ENCODE data around the gene FAR2.

DNA sequence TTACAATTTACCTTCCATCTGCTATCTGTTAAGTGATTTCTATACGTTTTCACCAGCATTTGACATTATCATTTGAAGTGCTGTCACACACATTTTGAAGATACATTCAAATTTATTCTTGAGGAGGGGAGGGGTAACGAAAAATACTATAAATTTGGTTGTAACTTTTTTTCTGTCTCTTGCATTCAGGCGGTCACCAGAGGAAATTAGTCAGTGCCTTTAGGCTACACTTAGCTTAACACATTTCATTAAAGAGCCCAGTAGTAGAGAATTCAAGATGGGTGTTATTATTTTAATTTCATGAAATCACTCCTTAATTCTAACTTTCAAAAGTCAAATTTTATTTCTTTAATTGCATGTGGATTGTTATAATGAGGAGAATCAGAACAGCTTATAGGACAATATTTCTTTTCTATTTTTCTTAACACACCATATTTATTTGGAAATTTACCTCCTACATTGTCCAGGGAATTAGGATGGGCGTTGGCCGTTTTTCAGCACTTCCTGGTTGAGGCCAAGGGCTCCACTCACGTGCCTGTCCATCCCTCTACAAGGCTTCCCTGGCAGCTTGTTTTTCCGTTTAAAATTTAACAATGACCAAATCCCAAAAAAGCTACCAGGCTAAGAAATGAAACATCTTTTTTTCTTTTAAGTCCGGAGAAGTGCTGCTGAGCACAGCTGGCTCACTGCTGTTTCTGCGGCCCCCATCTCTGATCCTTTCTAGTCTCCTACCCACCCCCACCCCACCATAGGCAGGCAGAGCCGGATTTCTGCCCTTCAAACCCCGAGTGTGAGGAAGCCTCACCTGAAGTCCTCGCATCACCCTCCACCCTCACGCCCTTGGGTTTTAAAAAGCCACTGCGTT, 1.1 kb upstream of the FAR2 start:
- TF ChIP-seq YY1 (IDR thresholded peaks at IDR 0.05; ENCODE audit: low read depth) = no peak
- no peak for TF ChIP-seq REST (IDR thresholded peaks at IDR 0.05; ENCODE audit: low read depth, low read length)
- no peak for TF ChIP-seq EP300 (IDR thresholded peaks at IDR 0.05; ENCODE audit: borderline replicate concordance in 1 of 2, low read depth in 1 of 2, low read length in 1 of 2)
- TF ChIP-seq CTCF (IDR thresholded peaks at IDR 0.05) = no peak
- TF ChIP-seq NFIC (IDR thresholded peaks at IDR 0.05; ENCODE audit: borderline replicate concordance) = no peak
- TF ChIP-seq, protein P1, sequence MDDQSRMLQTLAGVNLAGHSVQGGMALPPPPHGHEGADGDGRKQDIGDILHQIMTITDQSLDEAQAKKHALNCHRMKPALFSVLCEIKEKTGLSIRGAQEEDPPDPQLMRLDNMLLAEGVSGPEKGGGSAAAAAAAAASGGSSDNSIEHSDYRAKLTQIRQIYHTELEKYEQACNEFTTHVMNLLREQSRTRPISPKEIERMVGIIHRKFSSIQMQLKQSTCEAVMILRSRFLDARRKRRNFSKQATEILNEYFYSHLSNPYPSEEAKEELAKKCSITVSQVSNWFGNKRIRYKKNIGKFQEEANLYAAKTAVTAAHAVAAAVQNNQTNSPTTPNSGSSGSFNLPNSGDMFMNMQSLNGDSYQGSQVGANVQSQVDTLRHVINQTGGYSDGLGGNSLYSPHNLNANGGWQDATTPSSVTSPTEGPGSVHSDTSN (IDR thresholded peaks at IDR 0.05) = no peak
- TF ChIP-seq, protein P2, sequence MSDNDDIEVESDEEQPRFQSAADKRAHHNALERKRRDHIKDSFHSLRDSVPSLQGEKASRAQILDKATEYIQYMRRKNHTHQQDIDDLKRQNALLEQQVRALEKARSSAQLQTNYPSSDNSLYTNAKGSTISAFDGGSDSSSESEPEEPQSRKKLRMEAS (IDR thresholded peaks at IDR 0.05; ENCODE audit: low read depth) = no peak
- no peak for TF ChIP-seq GATA2 (CRISPR knock-in tag; IDR thresholded peaks at IDR 0.05)
- TF ChIP-seq, protein P3, sequence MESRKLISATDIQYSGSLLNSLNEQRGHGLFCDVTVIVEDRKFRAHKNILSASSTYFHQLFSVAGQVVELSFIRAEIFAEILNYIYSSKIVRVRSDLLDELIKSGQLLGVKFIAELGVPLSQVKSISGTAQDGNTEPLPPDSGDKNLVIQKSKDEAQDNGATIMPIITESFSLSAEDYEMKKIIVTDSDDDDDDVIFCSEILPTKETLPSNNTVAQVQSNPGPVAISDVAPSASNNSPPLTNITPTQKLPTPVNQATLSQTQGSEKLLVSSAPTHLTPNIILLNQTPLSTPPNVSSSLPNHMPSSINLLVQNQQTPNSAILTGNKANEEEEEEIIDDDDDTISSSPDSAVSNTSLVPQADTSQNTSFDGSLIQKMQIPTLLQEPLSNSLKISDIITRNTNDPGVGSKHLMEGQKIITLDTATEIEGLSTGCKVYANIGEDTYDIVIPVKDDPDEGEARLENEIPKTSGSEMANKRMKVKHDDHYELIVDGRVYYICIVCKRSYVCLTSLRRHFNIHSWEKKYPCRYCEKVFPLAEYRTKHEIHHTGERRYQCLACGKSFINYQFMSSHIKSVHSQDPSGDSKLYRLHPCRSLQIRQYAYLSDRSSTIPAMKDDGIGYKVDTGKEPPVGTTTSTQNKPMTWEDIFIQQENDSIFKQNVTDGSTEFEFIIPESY (IDR thresholded peaks at IDR 0.05; ENCODE audit: borderline replicate concordance, low read depth) = no peak
- no peak for TF ChIP-seq EZH2phosphoT487 (IDR thresholded peaks at IDR 0.05; ENCODE audit: borderline replicate concordance, low read depth)
- no peak for TF ChIP-seq SMC3 (IDR thresholded peaks at IDR 0.05; ENCODE audit: low read depth, low read length)
